AG04450 (cell line): ENCODE measurements around the gene PEDS1. TPM values are rescaled to one million over a fixed set of nuclear protein-coding genes. Genes with fewer than 3 reads are reported as not detected.
A peak's percentile ranks its signal among the peaks of the same experiment; 100 is the strongest.

Experiments used
- CTCF ChIA-PET: fragments of 300-600, 350-600 bp; formaldehyde crosslinking; extraction: SDS; loops from one replicate; lab custom pipeline; 2022; ENCODE audit warnings: antibody characterized with exemption, inconsistent platforms; lab: Charles Lee
- POLR2A ChIA-PET: fragments of 350-600 bp; formaldehyde crosslinking; extraction: SDS; loops from one replicate; lab custom pipeline; 2021; ENCODE audit warnings: antibody characterized with exemption, inconsistent platforms; lab: Yijun Ruan, JAX
- DNase-seq: peaks from one replicate; pipeline ENCODE4 v3.0.0-alpha.2; 2011; ENCODE audit warnings: low read depth, low spot score
- H3K27ac ChIP-seq: one replicate; pipeline ENCODE4 v1.5.1; 2012; ENCODE audit warnings: low read depth, low read length, control low read depth
- H3K27me3 ChIP-seq: one replicate; pipeline ENCODE4 v1.6.0; 2012; ENCODE audit warnings: low read length; ENCODE audit not compliant: control insufficient read depth, insufficient read depth
- H3K4me3 ChIP-seq: 2 replicates; pipeline ENCODE4 v1.5.1; 2011; ENCODE audit warnings: mild to moderate bottlenecking, low read depth, low read length, control low read depth
- H3K9me3 ChIP-seq: 2 replicates; pipeline ENCODE4 v1.5.1; 2012; ENCODE audit warnings: low read length; ENCODE audit not compliant: control insufficient read depth, insufficient read depth
- CTCF ChIP-seq: IDR thresholded peaks from 2 replicates; pipeline ENCODE4 v1.5.1; 2011; ENCODE audit warnings: low read depth, low read length, control low read depth, inconsistent platforms
- polyA plus RNA-seq: library from polyadenylated mRNA; depleted of rRNA; stranded (reverse); fragments of >200 nt; gene quantifications from 2 replicates; pipeline ENCODE4 v1.2.3, GENCODE V29; 2011

Gene PEDS1
- polyA plus RNA-seq, 1 experiment, result 24.7 TPM

GRCh38 chr20:50111829-50112495 is 41.6 kb downstream of the PEDS1 start:
- DNase-seq, result no peak
- TF ChIP-seq CTCF, result no peak
- Histone ChIP-seq H3K27ac (peak overlapping the region; percentile 67), H3K27me3 (no peaks in the 10 kb centered on the region), H3K4me3 (peak overlapping the region; percentile 92), H3K9me3 (no peaks in the 10 kb centered on the region)
- ChIA-PET CTCF (interaction anchor here (0.8 to 1.3 kb wide), 3 partner anchors 57 to 59 kb away, joined by 3 to 4 read pairs (median 3); no protein-coding TSS in a partner anchor), POLR2A (interaction anchor here (0.5 kb wide), 1 partner anchor 19 kb away, joined by 3 read pairs; no protein-coding TSS in a partner anchor)

- ChIA-PET POLR2A (no interaction called here), CTCF (interaction anchor here (1.3 to 2.1 kb wide), 2 partner anchors 40 to 58 kb away, joined by 4 to 11 read pairs; no protein-coding TSS in a partner anchor)
- no peak for DNase-seq
- H3K4me3 ChIP-seq, result peak overlapping the region; percentile 92
- no peaks in the 10 kb centered on the region for H3K27me3 ChIP-seq
- no peak for TF ChIP-seq CTCF
- no peaks in the 10 kb centered on the region for H3K9me3 ChIP-seq
- H3K27ac ChIP-seq, result peak overlapping the region; percentile 67
Measured at GRCh38 chr20:50111120-50111828, 42.2 kb downstream of the PEDS1 start.

GRCh38 chr20:50110141-50111047 is 43.1 kb downstream of the PEDS1 start:
- TF ChIP-seq CTCF, result no peak
- POLR2A ChIA-PET, result no interaction called here
- Histone ChIP-seq H3K9me3 (no peaks in the 10 kb centered on the region), H3K27me3 (no peaks in the 10 kb centered on the region), H3K4me3 (peak overlapping the region; percentile 92; the same call in 1 of the 2 replicates), H3K27ac (no peak overlapping the region)
- CTCF ChIA-PET, result interaction anchor here (0.5 to 2.1 kb wide), 5 partner anchors 39 to 428 kb away, joined by 3 to 11 read pairs (median 3); no protein-coding TSS in a partner anchor
- no peak for DNase-seq

- Histone ChIP-seq H3K27me3 (no peaks in the 10 kb centered on the region), H3K27ac (no peak overlapping the region), H3K4me3 (no peak overlapping the region), H3K9me3 (no peaks in the 10 kb centered on the region)
- no peak for DNase-seq
- CTCF ChIA-PET, result interaction anchor here (0.7 to 1.1 kb wide), 3 partner anchors 130 to 976 kb away, joined by 3 to 10 read pairs (median 3); no protein-coding TSS in a partner anchor
- TF ChIP-seq CTCF, result no peak
- POLR2A ChIA-PET, result no interaction called here
Measured at GRCh38 chr20:50108556-50109235, 44.8 kb downstream of the PEDS1 start.
